Germinal center (tissue), 1 donor: ENCODE measurements around the gene ANK3.

Experiments
- DNase-seq: peaks from one replicate; pipeline ENCODE4 v3.0.0; 2012; ENCODE audit warnings: mixed read lengths, low spot score

Gene ANK3

GRCh38 chr10:60138842-60139241 is 250.8 kb downstream of the ANK3 start:
- no peak for DNase-seq

- no peak for DNase-seq
These were observed 251.6 kb downstream of the ANK3 start for GRCh38 chr10:60138026-60138425.

- DNase-seq, result no peak
These were observed 252.2 kb downstream of the ANK3 start for GRCh38 chr10:60137292-60137992.

GRCh38 chr10:60135020-60135419 is 254.7 kb downstream of the ANK3 start:
- DNase-seq, result peak; percentile 37

GRCh38 chr10:60134548-60134947 is 255.1 kb downstream of the ANK3 start:
- DNase-seq, result no peak

GRCh38 chr10:60130130-60130579 is 259.5 kb downstream of the ANK3 start:
- DNase-seq, result no peak

- DNase-seq, result no peak
These were observed 263.8 kb downstream of the ANK3 start for GRCh38 chr10:60125895-60126294.

- no peak for DNase-seq
These were observed 265.1 kb downstream of the ANK3 start for GRCh38 chr10:60124536-60124935.

- DNase-seq, result no peak
These were observed 266.0 kb downstream of the ANK3 start for GRCh38 chr10:60123668-60124067.

GRCh38 chr10:60123172-60123571 is 266.5 kb downstream of the ANK3 start:
- DNase-seq, result no peak

- no peak for DNase-seq
These were observed 267.5 kb downstream of the ANK3 start for GRCh38 chr10:60122190-60122589.

- peak; percentile 49 for DNase-seq
These were observed 274.7 kb downstream of the ANK3 start for GRCh38 chr10:60114765-60115586.

- no peak for DNase-seq
These were observed 278.9 kb downstream of the ANK3 start for GRCh38 chr10:60110739-60111138.

- DNase-seq, result no peak
These were observed 282.2 kb downstream of the ANK3 start for GRCh38 chr10:60107308-60107976.

- no peak for DNase-seq
These were observed 284.4 kb downstream of the ANK3 start for GRCh38 chr10:60105295-60105695.

- no peak for DNase-seq
These were observed 287.9 kb downstream of the ANK3 start for GRCh38 chr10:60101821-60102220.

GRCh38 chr10:60099998-60100747 is 289.5 kb downstream of the ANK3 start:
- DNase-seq, result peak; percentile 19

GRCh38 chr10:60098677-60099601 is 290.7 kb downstream of the ANK3 start:
- DNase-seq, result peak; percentile 10

GRCh38 chr10:60096761-60097513 is 292.7 kb downstream of the ANK3 start:
- no peak for DNase-seq

- DNase-seq, result no peak
These were observed 296.4 kb downstream of the ANK3 start for GRCh38 chr10:60093317-60093716.
